Fibroblast of lung (primary cell): Measurements from ENCODE around the gene MTNR1A. TPM values are rescaled to one million over a fixed set of nuclear protein-coding genes. Genes with fewer than 3 reads are reported as not detected.

Experiments
- DNase-seq, 2 donors: peaks; one replicate each; pipeline versions ENCODE4 v3.0.0 to v3.0.0-alpha.2; 2010; ENCODE audit warnings: low read depth in 2 of 2
- H2AFZ ChIP-seq: 2 replicates; pipeline ENCODE4 v1.5.1; 2012; ENCODE audit warnings: low read length, control low read depth, inconsistent platforms
- H3K27ac ChIP-seq: 2 replicates; pipeline ENCODE4 v1.5.1; 2011; ENCODE audit warnings: low read length, control low read depth; ENCODE audit not compliant: insufficient read depth
- H3K27me3 ChIP-seq: 2 replicates; pipeline ENCODE4 v1.5.1; 2011; ENCODE audit warnings: mild to moderate bottlenecking, low read length; ENCODE audit not compliant: control insufficient read depth, insufficient read depth
- H3K36me3 ChIP-seq: 2 replicates; pipeline ENCODE4 v1.5.1; 2011; ENCODE audit warnings: low read length; ENCODE audit not compliant: control insufficient read depth, insufficient read depth
- H3K4me1 ChIP-seq: 2 replicates; pipeline ENCODE4 v1.5.1; 2011; ENCODE audit warnings: low read length; ENCODE audit not compliant: control insufficient read depth, insufficient read depth; ENCODE audit errors: extremely low read depth
- H3K4me2 ChIP-seq: 2 replicates; pipeline ENCODE4 v1.5.1; 2011; ENCODE audit warnings: low read length, control low read depth; ENCODE audit not compliant: insufficient read depth; ENCODE audit errors: extremely low read depth
- H3K4me3 ChIP-seq, 4 experiments: fragments of 200-600 bp in 1 of 4; sonication (generic) in 1 of 4; replicated peaks in 1 of 4; 2 replicates each; pipeline ENCODE4 v1.5.1; 2011 to 2016; ENCODE audit warnings: low read length in 4 of 4, low read depth in 3 of 4, mild to moderate bottlenecking in 3 of 4, control low read depth in 2 of 4, inconsistent platforms in 1 of 4, mixed read lengths in 1 of 4; ENCODE audit not compliant: insufficient read depth in 1 of 4; ENCODE audit errors: control extremely low read depth in 1 of 4
- H3K79me2 ChIP-seq: 2 replicates; pipeline ENCODE4 v1.5.1; 2012; ENCODE audit warnings: mild to moderate bottlenecking, low read length, inconsistent platforms; ENCODE audit not compliant: control insufficient read depth, insufficient read depth
- H3K9ac ChIP-seq: 2 replicates; pipeline ENCODE4 v1.5.1; 2011; ENCODE audit warnings: mild to moderate bottlenecking, low read length, control low read depth; ENCODE audit not compliant: insufficient read depth
- H3K9me3 ChIP-seq: 2 replicates; pipeline ENCODE4 v1.5.1; 2012; ENCODE audit warnings: low read depth, low read length; ENCODE audit not compliant: control insufficient read depth, insufficient read depth
- H4K20me1 ChIP-seq: 2 replicates; pipeline ENCODE4 v1.5.1; 2011; ENCODE audit warnings: low read length; ENCODE audit not compliant: control insufficient read depth, insufficient read depth; ENCODE audit errors: extremely low read depth
- CTCF ChIP-seq, 2 donors: IDR thresholded peaks in 1 of 2; conservative IDR thresholded peaks in 1 of 2; 1 replicate in 1 of 2; 2 replicates in 1 of 2; pipeline ENCODE4 v1.5.1; 2011 to 2012; ENCODE audit warnings: low read length in 2 of 2, control low read depth in 1 of 2, inconsistent platforms in 1 of 2, low read depth in 1 of 2, mild to moderate bottlenecking in 1 of 2
- EZH2 ChIP-seq: IDR thresholded peaks from 2 replicates; pipeline ENCODE4 v1.5.1; 2012; ENCODE audit warnings: low read length, control low read depth, mild to moderate bottlenecking; ENCODE audit errors: missing control alignments
- polyA plus RNA-seq, 2 donors: library from polyadenylated mRNA; depleted of rRNA in 1 of 2; stranded (reverse) in 1 of 2; unstranded in 1 of 2; fragments of >200 nt; gene quantifications; 2 replicates each; pipeline ENCODE4 v1.2.1, GENCODE V29; 2011 to 2012; ENCODE audit warnings: missing spikeins in 1 of 2
- total RNA-seq: library from RNA; depleted of rRNA; stranded (reverse); fragments of >200 nt; gene quantifications from 2 replicates; pipeline ENCODE4 v1.2.1, GENCODE V29; 2014

The MTNR1A gene
- total and polyA plus RNA-seq, 2 donors (not counting 1 experiment from before 2014, with no cell fraction given): not detected

GRCh38 chr4:186497043-186497442 lies 58.3 kb downstream of the MTNR1A start:
- Histone ChIP-seq H2AFZ (no peak overlapping the region), H3K79me2 (no peaks in the 10 kb centered on the region), H3K9ac (no peak overlapping the region), H3K27me3 (no peaks in the 10 kb centered on the region), H3K36me3 (no peaks in the 10 kb centered on the region), H3K4me2 (no peak overlapping the region), H4K20me1 (no peaks in the 10 kb centered on the region), H3K27ac (no peak overlapping the region), H3K9me3 (no peaks in the 10 kb centered on the region), H3K4me3 (no peak overlapping the region), H3K4me1 (no peaks in the 10 kb centered on the region)
- DNase-seq: no peak
- TF ChIP-seq EZH2: no peak

GRCh38 chr4:186494496-186494895 lies 60.9 kb downstream of the MTNR1A start:
- Histone ChIP-seq H3K4me3 (no peak overlapping the region), H3K36me3 (no peaks in the 10 kb centered on the region), H3K79me2 (no peaks in the 10 kb centered on the region), H3K9ac (no peak overlapping the region), H3K4me1 (no peaks in the 10 kb centered on the region), H3K4me2 (no peak overlapping the region), H3K27ac (no peak overlapping the region), H3K27me3 (no peaks in the 10 kb centered on the region), H2AFZ (no peak overlapping the region), H3K9me3 (no peaks in the 10 kb centered on the region), H4K20me1 (no peaks in the 10 kb centered on the region)
- TF ChIP-seq CTCF (conservative IDR thresholded peaks at IDR 0.05 in 1 of 2, IDR thresholded peaks at IDR 0.05 in 1 of 2; ENCODE audit: low read depth in 1 of 2, low read length in 2 of 2) (no peak), EZH2 (no peak)
- DNase-seq: no peak

- Histone ChIP-seq H3K79me2 (no peaks in the 10 kb centered on the region), H3K9ac (no peak overlapping the region), H4K20me1 (no peaks in the 10 kb centered on the region), H3K36me3 (no peaks in the 10 kb centered on the region), H2AFZ (no peak overlapping the region), H3K9me3 (no peaks in the 10 kb centered on the region), H3K27ac (no peak overlapping the region), H3K4me3 (no peak overlapping the region), H3K4me2 (no peak overlapping the region), H3K4me1 (peaks cover 3% of the 10 kb centered on the region), H3K27me3 (no peaks in the 10 kb centered on the region)
- no peak for DNase-seq
- TF ChIP-seq EZH2: no peak
- TF ChIP-seq CTCF (conservative IDR thresholded peaks at IDR 0.05 in 1 of 2, IDR thresholded peaks at IDR 0.05 in 1 of 2; ENCODE audit: low read depth in 1 of 2, low read length in 2 of 2): no peak
Observed at GRCh38 chr4:186487726-186488125, 67.6 kb downstream of the MTNR1A start.
